MM.1S (cell line): Measurements from ENCODE around the gene GSG1L2.

ENCODE experiments used
- CTCF ChIP-seq: fragments of 300-600 bp; sonication (generic); IDR thresholded peaks from 2 replicates; pipeline ENCODE4 v1.5.1; 2016; ENCODE audit warnings: antibody characterized with exemption, low read length, mixed read lengths
- EZH2 ChIP-seq: fragments of 300-600 bp; sonication (generic); optimal IDR thresholded peaks from 2 replicates; pipeline ENCODE3; 2017; ENCODE audit warnings: low read depth, mild to moderate bottlenecking, antibody characterized with exemption, low read length, mixed read lengths

GRCh38 chr17:9783050-9783449 lies 38.8 kb downstream of the GSG1L2 start:
- TF ChIP-seq CTCF: no peak
- TF ChIP-seq EZH2: no peak
